ENCODE data around the gene ROGDI. TPM values are rescaled to one million over a fixed set of nuclear protein-coding genes. Genes with fewer than 3 reads are reported as not detected.
A peak's percentile ranks its signal among the peaks of the same experiment; 100 is the strongest.

Gene ROGDI
- total and polyA plus RNA-seq, 9 of the 15 experiments (the other 6 are each of a cell fraction or from before 2014, with no cell fraction given): 0.97 to 37.3 (median 16.5) TPM

DNA sequence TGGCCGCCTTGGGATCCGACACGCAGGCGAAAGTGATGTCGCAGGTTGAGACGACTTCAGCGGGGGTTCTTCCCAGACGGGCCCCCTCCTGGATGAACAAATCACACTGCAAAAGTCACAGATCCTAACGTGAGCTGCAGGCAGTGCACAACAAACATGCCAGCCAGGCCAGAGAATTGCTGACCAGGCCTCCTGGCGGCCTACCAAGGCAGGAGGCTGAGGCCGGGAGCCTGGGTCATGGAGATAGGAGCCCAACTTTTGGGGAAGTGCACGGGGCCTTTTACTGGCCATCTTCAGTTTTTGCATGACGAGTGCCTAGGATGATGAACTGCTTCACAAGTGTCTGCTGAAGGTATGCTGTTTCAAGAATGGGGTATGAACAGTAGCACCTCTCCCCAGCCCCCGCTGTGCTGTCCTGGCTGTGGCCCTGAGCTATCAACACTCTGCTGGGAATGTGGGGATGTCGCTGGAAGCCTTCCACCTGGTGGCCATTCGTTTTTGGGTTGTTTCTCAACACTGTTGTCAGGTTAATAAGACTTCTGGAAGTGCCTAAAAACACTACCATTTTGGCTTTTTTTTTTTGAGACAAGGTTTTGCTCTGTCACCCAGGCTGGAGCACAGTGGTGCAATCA lies 12.2 kb upstream of the ROGDI start (continued):
- TF ChIP-seq SPI1 (IDR thresholded peaks at IDR 0.05; ENCODE audit: borderline replicate concordance, low read depth, low read length) (peak; percentile 77), CBFA2T2 (conservative IDR thresholded peaks at IDR 0.05) (no peak), RAD21 (CRISPR knock-in tag; conservative IDR thresholded peaks at IDR 0.05 in 1 of 2, IDR thresholded peaks at IDR 0.05 in 1 of 2) (peak in 1 of 2 experiments; percentile 24; a peak in 2 of 4 replicates), TARDBP (IDR thresholded peaks at IDR 0.05) (no peak), FOSL1 (tag; conservative IDR thresholded peaks at IDR 0.05) (no peak), ZNF316 (IDR thresholded peaks at IDR 0.05) (no peak), ZNF23 (CRISPR knock-in tag; IDR thresholded peaks at IDR 0.05) (no peak)
- TF ChIP-seq, protein P1, sequence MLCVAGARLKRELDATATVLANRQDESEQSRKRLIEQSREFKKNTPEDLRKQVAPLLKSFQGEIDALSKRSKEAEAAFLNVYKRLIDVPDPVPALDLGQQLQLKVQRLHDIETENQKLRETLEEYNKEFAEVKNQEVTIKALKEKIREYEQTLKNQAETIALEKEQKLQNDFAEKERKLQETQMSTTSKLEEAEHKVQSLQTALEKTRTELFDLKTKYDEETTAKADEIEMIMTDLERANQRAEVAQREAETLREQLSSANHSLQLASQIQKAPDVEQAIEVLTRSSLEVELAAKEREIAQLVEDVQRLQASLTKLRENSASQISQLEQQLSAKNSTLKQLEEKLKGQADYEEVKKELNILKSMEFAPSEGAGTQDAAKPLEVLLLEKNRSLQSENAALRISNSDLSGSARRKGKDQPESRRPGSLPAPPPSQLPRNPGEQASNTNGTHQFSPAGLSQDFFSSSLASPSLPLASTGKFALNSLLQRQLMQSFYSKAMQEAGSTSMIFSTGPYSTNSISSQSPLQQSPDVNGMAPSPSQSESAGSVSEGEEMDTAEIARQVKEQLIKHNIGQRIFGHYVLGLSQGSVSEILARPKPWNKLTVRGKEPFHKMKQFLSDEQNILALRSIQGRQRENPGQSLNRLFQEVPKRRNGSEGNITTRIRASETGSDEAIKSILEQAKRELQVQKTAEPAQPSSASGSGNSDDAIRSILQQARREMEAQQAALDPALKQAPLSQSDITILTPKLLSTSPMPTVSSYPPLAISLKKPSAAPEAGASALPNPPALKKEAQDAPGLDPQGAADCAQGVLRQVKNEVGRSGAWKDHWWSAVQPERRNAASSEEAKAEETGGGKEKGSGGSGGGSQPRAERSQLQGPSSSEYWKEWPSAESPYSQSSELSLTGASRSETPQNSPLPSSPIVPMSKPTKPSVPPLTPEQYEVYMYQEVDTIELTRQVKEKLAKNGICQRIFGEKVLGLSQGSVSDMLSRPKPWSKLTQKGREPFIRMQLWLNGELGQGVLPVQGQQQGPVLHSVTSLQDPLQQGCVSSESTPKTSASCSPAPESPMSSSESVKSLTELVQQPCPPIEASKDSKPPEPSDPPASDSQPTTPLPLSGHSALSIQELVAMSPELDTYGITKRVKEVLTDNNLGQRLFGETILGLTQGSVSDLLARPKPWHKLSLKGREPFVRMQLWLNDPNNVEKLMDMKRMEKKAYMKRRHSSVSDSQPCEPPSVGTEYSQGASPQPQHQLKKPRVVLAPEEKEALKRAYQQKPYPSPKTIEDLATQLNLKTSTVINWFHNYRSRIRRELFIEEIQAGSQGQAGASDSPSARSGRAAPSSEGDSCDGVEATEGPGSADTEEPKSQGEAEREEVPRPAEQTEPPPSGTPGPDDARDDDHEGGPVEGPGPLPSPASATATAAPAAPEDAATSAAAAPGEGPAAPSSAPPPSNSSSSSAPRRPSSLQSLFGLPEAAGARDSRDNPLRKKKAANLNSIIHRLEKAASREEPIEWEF (CRISPR knock-in tag; IDR thresholded peaks at IDR 0.05): no peak
- TF ChIP-seq, protein P2, sequence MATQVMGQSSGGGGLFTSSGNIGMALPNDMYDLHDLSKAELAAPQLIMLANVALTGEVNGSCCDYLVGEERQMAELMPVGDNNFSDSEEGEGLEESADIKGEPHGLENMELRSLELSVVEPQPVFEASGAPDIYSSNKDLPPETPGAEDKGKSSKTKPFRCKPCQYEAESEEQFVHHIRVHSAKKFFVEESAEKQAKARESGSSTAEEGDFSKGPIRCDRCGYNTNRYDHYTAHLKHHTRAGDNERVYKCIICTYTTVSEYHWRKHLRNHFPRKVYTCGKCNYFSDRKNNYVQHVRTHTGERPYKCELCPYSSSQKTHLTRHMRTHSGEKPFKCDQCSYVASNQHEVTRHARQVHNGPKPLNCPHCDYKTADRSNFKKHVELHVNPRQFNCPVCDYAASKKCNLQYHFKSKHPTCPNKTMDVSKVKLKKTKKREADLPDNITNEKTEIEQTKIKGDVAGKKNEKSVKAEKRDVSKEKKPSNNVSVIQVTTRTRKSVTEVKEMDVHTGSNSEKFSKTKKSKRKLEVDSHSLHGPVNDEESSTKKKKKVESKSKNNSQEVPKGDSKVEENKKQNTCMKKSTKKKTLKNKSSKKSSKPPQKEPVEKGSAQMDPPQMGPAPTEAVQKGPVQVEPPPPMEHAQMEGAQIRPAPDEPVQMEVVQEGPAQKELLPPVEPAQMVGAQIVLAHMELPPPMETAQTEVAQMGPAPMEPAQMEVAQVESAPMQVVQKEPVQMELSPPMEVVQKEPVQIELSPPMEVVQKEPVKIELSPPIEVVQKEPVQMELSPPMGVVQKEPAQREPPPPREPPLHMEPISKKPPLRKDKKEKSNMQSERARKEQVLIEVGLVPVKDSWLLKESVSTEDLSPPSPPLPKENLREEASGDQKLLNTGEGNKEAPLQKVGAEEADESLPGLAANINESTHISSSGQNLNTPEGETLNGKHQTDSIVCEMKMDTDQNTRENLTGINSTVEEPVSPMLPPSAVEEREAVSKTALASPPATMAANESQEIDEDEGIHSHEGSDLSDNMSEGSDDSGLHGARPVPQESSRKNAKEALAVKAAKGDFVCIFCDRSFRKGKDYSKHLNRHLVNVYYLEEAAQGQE (IDR thresholded peaks at IDR 0.05; ENCODE audit: borderline replicate concordance): peak; percentile 18; the same call in 1 of the 2 replicates
- TF ChIP-seq, protein P2 (CRISPR knock-in tag; IDR thresholded peaks at IDR 0.05; ENCODE audit: low read depth): no peak

Measured in K562 (cell line).